IPS DF 4.7 (cell line): ENCODE data around the gene HYAL3.
"Not testable (repeated sequence)": the region's sequence is repeated elsewhere in the genome, so short reads cannot be mapped to it uniquely, and the experiment has no call there.

ENCODE experiments used
- DNase-seq: peaks from one replicate; pipeline ENCODE4 v3.0.0-alpha.2; 2013; ENCODE audit warnings: low spot score; ENCODE audit errors: extremely low read depth

Gene HYAL3

GRCh38 chr3:50314342-50314741 lies 15.1 kb upstream of the HYAL3 start:
- DNase-seq: no peak

- not testable (repeated sequence) for DNase-seq
These were observed 12.8 kb upstream of the HYAL3 start for GRCh38 chr3:50312041-50312440.

DNA sequence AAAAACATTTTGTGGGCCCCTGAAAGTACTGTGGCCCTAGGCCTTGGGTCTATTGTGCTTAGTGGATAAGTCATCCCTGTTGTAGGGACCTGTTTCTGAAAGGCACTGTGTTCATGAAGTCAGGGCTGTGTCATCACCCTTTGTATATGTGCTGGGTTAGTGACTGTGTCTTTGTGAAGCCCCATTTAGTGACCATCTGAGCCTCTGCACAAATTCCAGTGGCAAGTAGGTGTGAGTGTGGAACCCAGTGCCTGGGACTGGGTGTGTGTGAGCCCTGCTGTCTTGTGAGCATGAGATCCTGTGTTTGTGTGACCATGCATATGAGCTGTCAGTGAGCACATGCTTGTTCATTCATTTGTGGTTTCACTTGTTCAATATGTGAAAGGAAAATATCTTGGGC lies 5.4 kb upstream of the HYAL3 start:
- no peak for DNase-seq

GRCh38 chr3:50303013-50303815 lies 4.0 kb upstream of the HYAL3 start, which contains the start of gene HYAL1:
Gene HYAL1 (minus strand): TSS chr3:50303574. CDS start chr3:50302956, 618 bp downstream.
- no peak for DNase-seq

DNA sequence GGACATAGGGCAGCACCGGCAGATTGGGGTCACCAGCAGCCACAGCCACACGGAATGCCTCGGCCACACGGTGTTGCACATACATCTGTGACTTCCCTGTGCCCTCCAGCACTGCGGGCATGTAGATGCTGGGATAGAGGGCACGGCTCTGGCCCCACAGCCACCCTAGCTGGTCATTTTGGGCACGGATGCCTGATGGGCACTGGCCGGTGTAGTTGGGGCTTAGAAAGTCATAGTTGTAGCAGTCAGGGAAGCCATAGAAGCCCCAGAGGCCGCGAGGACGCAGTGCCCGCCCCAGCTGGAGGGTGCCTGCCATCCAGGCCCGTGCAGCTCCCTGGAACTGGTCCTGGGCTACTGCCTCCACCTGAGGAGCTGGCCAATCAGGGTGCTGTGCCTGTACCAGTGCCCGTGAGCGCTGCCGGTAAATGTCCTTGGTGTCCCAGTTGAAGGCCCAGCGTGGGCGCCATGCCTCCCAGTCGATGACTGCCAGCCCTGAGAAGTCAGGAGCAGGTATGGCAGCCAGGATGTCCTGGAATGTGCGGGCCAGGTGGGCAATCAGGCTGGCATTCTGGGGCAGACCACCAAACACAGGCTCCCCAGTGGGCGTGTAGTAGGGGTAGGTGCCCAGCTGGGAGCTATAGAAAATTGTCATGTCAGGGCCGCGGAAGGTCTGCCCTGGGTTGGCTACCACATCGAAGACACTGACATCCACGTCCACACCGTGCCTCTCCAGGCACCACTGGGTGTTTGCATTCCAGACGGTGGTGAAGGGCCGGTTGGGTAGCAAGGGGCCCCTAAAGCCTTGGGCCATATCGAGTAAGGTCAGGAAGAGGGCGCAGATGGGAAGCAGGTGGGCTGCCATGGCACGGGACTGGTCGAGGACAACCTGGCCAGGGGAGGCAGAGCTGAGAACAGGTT lies 3.1 kb upstream of the HYAL3 start:
- DNase-seq: no peak

DNA sequence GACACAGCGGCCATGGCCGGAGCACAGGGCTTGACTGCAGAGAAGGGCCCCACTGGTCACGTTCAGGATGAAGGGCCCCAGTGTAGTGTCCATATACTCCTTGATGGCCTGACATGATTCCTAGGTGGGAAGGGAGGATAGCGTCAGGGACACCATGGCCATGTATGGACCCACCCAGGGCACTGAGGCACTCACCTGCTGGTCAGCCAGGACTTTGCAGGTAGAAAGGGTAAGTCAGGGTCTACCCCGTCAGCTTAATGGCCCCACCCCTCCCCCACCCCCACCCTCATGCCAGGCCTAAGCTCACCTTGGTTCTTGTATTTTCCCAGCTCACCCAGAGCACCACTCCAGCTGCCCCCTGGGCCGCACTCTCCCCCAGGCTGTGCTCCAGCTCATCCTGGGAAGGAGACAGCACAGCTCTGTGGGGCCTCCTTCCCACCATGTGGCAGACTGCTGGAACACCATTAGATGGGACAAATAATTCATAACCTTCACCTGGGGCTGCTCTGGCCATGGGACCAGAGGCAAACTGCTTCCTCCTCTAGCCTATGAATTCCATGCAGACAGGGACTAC lies 1.6 kb upstream of the HYAL3 start:
- DNase-seq: no peak

GRCh38 chr3:50299929-50300680 lies 900 bp upstream of the HYAL3 start:
- DNase-seq: no peak

DNA sequence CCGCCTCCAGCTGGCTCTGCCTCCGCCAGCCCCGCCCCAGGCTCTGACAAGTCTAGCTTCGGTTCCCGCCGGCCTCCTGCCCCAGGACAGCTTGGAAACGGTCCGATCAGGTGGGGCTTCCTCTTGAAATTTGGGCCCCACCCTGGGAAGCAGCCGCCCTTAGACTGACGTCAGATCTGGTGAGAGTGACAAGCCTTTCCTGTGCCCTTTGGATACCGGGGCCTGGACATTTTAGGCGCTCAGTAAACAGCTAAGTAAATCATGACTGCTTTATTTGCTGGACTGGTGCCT lies 378 bp upstream of the HYAL3 start:
- DNase-seq: no peak

DNA sequence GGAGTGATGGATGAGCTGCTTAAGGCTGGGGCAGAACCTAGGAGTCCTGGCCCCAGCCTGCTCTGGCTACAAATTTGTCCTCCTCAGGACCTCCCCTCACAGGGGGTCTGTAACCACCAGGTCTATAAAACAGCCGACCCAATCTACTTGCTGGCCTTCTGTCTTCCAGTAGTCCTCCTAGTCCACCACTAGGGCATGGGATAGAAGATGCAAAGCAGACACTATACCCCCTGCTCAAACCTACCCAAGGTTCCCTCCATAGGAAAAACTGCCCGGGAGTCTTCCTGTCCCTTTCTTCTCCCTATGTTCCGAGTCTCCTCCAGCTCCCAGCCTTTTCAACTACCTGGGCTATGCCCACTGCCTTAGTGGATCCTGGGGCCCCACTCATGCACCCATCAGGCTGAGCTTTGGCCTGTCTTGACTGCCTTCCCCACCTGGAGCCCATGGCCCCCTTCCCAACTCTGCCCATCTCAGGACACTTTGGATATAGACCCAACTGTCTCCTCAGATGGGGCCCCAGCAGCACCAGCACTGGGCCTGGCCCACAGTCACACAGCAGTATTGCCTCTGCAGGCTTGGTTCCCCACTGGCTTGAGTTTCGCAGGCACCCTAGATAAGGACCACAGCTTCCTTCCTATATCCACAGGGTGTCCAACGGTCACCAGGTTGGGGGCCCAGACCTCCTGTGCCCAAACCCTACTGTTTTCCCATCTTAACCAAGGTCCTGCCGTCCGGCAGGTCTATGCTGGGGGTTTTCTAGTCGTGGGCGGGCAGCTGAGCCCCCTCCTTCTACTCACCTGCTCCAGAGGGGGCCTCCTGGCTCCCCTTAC lies 1.1 kb downstream of the HYAL3 start:
- no peak for DNase-seq

DNA sequence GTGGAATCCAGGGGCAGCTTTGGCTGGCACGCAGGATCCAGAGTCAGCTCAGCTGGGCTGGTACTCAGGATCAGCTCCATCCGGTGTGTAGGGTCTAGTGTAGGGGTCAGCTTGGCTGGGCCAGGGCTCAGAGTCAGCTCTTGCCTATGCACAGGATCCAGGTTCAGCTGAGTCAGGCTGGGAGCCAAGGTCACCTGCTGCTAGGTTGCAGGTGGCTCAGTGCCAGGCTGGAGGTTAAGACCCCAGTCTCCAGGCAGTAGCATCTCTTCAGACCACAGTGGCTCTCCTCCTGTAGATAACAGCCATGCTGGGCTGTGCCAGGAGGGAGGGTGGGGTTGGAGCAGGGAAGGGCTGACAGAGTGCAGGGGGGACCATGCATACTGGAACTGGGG lies 1.8 kb downstream of the HYAL3 start:
- no peak for DNase-seq

DNA sequence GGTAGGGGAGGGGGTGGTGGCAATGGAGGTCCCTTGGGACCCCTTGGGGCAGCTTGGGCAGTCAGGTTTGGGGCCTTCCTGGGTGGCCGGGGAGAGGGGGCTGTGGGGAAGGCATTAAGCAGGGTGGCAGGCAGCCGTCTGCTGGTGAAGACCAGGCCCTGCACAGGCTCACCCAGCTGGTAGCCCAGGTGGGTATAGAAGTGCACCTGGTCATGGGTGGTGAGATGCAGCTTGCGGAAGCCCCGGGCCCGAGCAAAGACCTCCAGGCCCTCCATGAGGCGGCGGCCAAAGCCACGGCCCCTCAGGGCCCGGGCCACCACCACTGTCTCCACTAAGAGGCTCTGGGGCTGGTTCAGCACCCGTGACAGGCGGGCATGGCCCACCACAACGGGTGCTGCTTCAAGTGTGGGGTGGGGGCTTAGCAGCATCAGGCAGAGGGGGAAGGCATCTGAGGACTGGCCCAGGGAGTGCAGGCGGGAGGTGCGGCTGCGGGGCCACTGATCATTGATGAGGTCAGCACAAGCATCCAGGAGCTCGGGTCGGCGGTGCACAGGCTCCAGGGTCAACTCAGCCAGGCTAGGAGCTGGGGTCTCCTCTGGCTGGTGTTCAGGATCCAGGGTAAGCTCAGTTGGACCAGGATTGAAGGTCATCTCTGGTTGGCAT lies 2.4 kb downstream of the HYAL3 start:
- DNase-seq: no peak

DNA sequence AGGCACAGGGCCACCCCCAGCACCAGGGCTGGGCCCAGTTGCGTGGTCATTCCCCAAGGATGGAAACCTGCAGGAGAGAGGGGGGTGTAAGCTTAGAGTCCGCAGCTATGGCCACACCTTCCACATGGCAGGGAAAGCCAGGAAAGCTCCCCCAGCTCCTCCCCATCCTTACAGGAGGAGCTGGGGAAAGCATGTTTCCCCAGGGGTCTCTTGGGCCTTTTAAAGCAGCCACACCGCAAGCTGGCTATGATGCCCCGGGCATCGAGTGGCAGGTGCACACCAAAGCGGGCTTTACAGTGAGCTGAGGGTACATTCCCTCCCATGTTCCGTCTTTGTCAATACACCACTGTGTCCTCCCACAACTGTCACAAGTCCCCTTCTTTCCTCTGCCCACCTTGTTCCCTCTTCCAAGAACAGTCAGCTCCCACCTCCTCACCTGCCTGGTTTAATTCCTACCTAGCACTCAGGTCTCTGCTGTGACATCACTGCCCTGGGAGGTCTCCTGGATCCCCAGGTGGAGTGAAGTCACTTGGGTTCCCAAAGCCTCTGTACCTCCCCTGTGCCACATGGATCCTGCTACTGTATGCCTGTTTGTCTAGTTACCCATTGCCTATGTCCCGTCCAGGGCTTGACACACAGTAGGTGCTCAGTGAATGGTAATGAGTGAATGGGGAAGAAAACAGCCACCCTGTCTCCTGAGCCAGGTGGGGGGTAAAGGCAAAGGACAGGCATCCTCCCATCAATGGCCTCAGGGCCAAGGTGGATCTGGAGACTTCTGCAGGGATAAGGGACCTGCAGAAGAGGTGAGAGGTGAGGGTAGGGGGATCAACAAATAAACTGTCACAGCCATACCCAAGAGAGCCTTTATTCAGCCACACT lies 3.4 kb downstream of the HYAL3 start:
- no peak for DNase-seq

DNA sequence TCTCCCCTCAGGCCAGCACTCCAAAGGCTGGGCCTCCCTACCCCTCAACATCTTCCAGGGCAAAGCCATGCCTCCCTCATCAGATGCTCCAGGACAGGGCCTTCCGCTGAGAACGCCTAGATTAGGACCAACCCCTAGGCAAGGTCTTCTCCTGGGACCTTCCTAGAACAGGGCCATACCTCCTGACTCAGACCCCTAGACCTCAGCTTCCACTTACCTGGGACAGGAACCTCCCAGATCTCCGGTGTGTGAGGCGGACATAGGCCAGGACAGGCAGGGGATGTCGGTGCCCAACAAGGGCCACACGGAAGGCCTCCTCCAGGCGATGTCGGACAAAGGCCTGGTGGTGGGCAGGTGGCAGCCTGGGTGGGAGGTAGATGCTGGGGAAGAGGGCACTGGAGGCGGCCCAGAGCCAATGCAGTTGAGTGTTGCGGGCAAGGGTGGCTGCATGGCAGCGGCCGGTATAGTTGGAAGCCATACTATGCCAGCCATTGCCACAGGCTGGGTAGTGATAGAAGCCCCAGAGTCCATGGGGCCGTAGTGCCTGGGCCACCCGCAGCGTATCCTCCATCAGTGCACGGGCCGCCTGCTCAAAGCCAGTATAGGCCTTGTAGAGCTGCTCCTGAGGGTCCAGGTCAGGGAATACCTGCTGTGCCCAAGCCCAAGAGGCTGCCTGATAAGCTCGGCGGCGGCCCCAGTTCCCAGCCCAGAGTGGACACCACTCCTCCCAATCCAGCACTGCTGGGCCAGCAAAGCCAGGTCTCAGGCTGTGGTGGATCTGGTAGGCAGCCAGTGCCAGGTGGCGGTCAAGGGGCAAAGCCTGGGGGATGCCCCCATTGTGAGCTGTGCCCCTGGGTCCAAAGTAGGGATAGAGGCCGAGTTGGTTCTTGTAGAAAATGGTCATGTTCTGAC lies 4.5 kb downstream of the HYAL3 start:
- no peak for DNase-seq

DNA sequence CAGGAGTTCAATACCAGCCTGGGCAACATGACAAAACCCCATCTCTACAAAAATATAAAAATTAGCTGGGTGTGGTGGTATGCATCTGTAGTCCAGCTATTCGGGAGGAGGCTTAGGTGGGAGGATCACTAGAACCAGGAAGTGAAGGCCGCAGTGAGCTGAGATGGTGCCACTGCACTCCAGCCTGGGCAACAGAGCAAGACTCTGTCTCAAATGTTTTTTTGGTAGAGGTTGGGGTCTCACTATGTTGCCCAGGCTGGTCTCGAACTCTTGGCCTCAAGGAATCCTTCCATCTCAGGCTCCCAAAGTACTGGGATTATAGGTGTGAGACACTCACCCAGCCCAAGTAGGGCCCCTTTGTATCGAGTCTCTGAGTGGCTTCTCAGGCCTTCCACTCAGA lies 5.1 kb downstream of the HYAL3 start:
- DNase-seq: no peak

DNA sequence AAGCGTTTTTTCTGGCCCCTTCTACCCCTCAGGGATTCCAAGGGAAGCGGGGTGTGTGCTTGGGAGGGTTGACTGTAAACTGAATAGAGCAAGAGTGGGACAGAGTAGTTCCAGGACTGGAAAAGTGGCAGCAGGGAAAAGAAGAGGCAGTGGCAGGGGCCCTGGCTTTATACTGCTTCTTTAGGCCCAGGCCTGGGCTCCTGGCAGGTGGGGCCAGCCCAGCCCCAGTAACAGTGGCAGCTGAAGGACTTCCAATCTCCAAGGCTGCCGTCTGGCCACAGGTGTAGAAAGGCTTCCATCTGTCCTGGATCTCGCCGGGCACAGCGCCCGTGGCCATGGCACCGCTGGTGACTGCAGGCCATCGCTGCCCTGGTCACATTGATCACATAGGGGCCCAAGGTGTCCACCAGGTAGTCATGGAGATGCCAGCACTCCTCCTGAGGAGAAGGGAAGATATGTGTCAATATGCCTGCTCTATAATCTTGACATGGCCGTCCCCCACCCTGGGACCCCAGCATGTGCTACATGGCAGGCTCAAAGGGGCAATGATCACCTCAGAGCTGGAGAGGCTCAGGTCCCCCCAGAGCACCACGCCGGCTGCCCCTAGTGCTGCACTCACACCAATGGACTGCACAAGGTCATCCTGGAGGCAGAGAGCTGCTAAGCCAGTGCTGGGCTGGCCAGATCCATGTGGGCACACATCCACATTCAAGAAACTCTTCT lies 6.0 kb downstream of the HYAL3 start:
- DNase-seq: no peak

DNA sequence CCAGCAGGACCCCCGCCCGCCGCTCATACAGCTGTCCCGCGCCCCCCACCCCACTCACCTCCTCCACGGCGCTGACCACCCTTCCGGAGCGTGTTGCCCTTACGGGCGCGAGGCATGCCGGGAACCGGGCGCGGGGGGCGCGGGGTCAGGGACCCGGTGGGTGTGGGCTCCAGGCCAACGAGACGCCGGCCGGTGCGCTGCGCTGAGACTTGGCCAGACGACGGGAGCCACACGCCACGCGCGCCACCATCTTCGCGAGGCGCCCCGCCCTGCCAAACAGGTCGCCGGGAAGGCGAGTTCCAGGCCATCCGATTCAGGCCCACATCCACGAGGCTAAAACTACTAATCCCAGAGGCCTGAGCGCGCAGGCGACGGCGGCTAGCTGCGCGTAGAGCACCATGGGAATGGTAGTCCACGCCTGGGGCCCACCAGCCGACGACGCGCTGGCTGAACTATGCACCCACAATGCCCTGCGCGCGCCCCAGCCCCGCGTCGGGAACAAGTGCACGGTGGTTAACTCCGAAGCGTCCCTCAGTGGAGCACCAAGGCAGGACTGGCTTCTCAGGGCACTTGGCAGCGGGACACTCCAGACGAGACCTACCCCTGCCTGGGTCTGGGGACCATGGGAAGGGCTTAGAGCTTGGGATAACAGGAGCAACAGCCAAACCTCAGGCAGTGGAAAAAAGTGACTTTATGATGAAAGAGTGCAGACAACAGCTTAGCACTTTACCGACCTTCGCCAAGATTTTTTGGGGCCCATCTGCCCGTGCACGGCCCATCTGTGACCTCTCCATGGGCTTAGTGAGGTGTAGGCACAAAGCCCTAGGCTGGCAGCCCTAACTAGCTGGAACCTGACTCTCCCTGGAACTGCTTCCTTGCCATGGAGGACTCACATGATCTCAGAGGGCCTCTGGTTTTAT lies 6.8 kb downstream of the HYAL3 start, which contains the start of gene IFRD2:
Gene IFRD2 (minus strand): TSS at position 271 of the 920 bp plus-strand sequence. CDS start 155 bp downstream, at position 116.
- no peak for DNase-seq
